Endothelial cell of umbilical vein (primary cell): ENCODE data around the gene RASAL2. TPM values are rescaled to one million over a fixed set of nuclear protein-coding genes. Genes with fewer than 3 reads are reported as not detected.

ENCODE experiments used
- BruUV-seq: library from RNA; stranded (reverse); fragments of 400-500 nt; replicated peaks from 2 replicates; lab custom pipeline; 2021; lab: Mats Ljungman, UMichigan
- CTCF ChIA-PET: fragments of 300-600, 350-600 bp; sonication (Branson Sonifier 250); formaldehyde crosslinking; loops from one replicate; lab custom pipeline; 2021; ENCODE audit warnings: antibody characterized with exemption, inconsistent platforms; lab: Charles Lee
- POLR2A ChIA-PET: fragments of 300-600, 350-600 bp; sonication (Branson Sonifier 250); formaldehyde crosslinking; loops from one replicate; lab custom pipeline; 2021; ENCODE audit warnings: antibody characterized with exemption, inconsistent platforms; lab: Charles Lee
- DNase-seq: peaks from one replicate; pipeline ENCODE4 v3.0.0-alpha.2; 2011; ENCODE audit warnings: low read depth, low spot score
- FAIRE-seq: peaks from 2 replicates; lab custom pipeline; 2011; peaks lifted over from hg19 to GRCh38; lab: Jason Lieb, UNC
- H2AFZ ChIP-seq: 2 replicates; pipeline ENCODE4 v1.6.0; 2012; ENCODE audit warnings: low read depth, low read length, control low read depth, inconsistent platforms
- H3K27ac ChIP-seq: 2 replicates; pipeline ENCODE4 v1.5.1; 2011; ENCODE audit warnings: low read depth, mild to moderate bottlenecking, control low read depth, low read length, moderate library complexity; ENCODE audit not compliant: insufficient read depth
- H3K27me3 ChIP-seq, 2 experiments: 2 replicates each; pipeline versions ENCODE4 v1.6.0 to v1.6.1; 2011; ENCODE audit warnings: low read length in 2 of 2, mixed read lengths in 1 of 2; ENCODE audit not compliant: control insufficient read depth in 2 of 2, insufficient read depth in 2 of 2
- H3K36me3 ChIP-seq, 2 experiments: 2 replicates in 1 of 2; 3 replicates in 1 of 2; pipeline ENCODE4 v1.5.1; 2011; ENCODE audit warnings: low read length in 2 of 2, mild to moderate bottlenecking in 1 of 2, moderate library complexity in 1 of 2; ENCODE audit not compliant: control insufficient read depth in 2 of 2, insufficient read depth in 2 of 2; ENCODE audit errors: extremely low read depth in 1 of 2
- H3K4me1 ChIP-seq: 3 replicates; pipeline ENCODE4 v1.5.1; 2011; ENCODE audit warnings: mild to moderate bottlenecking, low read length; ENCODE audit not compliant: control insufficient read depth, insufficient read depth; ENCODE audit errors: extremely low read depth
- H3K4me2 ChIP-seq: 2 replicates; pipeline ENCODE4 v1.6.1; 2011; ENCODE audit warnings: low read length, control low read depth, mixed read lengths; ENCODE audit not compliant: insufficient read depth
- H3K4me3 ChIP-seq, 3 experiments: fragments of 200-600 bp in 1 of 3; sonication (generic), shearing (Covaris generic) in 1 of 3; replicated peaks in 1 of 3; 2 replicates each; pipeline ENCODE4 v1.5.1; 2011 to 2016; ENCODE audit warnings: control low read depth in 3 of 3, low read length in 3 of 3, mild to moderate bottlenecking in 2 of 3, inconsistent platforms in 1 of 3, low read depth in 1 of 3, moderate library complexity in 1 of 3; ENCODE audit not compliant: insufficient read depth in 1 of 3
- H3K79me2 ChIP-seq: 2 replicates; pipeline ENCODE4 v1.6.0; 2012; ENCODE audit warnings: low read length, inconsistent platforms; ENCODE audit not compliant: control insufficient read depth, insufficient read depth
- H3K9ac ChIP-seq: replicated peaks from 2 replicates; pipeline ENCODE3; 2011; ENCODE audit warnings: low read length, control low read depth; ENCODE audit not compliant: insufficient read depth; ENCODE audit errors: extremely low read depth
- H3K9me1 ChIP-seq: replicated peaks from 3 replicates; pipeline ENCODE4 v1.6.0; 2011; ENCODE audit warnings: mild to moderate bottlenecking, low read length; ENCODE audit not compliant: control insufficient read depth, insufficient read depth; ENCODE audit errors: extremely low read depth
- H3K9me3 ChIP-seq: replicated peaks from 2 replicates; pipeline ENCODE4 v1.5.1; 2012; ENCODE audit warnings: low read length, inconsistent platforms; ENCODE audit not compliant: control insufficient read depth, insufficient read depth
- H4K20me1 ChIP-seq: replicated peaks from 2 replicates; pipeline ENCODE3; 2011; ENCODE audit warnings: mild to moderate bottlenecking, low read length; ENCODE audit not compliant: control insufficient read depth, insufficient read depth; ENCODE audit errors: extremely low read depth
- CTCF ChIP-seq, 2 donors: IDR thresholded peaks; 1 replicate in 1 of 2; 2 replicates in 1 of 2; pipeline ENCODE4 v1.5.1; 2011; ENCODE audit warnings: low read length in 2 of 2, mild to moderate bottlenecking in 2 of 2, moderate library complexity in 2 of 2, control low read depth in 1 of 2, inconsistent platforms in 1 of 2, low read depth in 1 of 2; ENCODE audit not compliant: insufficient read depth in 1 of 2; ENCODE audit errors: extremely low read depth in 1 of 2
- EZH2 ChIP-seq: IDR thresholded peaks from 2 replicates; pipeline ENCODE4 v1.6.1; 2012; ENCODE audit warnings: borderline replicate concordance, low read depth, mild to moderate bottlenecking, moderate library complexity, low read length, inconsistent platforms; ENCODE audit not compliant: severe bottlenecking
- FOS ChIP-seq: IDR thresholded peaks from 2 replicates; pipeline ENCODE4 v1.6.1; 2011; ENCODE audit warnings: mild to moderate bottlenecking, low read length, moderate library complexity, borderline replicate concordance; ENCODE audit not compliant: insufficient read depth
- GATA2 ChIP-seq: IDR thresholded peaks from 2 replicates; pipeline ENCODE4 v1.7.0; 2011; ENCODE audit warnings: low read depth, mild to moderate bottlenecking, moderate library complexity, mixed read lengths, low read length; ENCODE audit not compliant: insufficient read length, insufficient read depth
- JUN ChIP-seq: IDR thresholded peaks from 2 replicates; pipeline ENCODE4 v1.6.1; 2011; ENCODE audit warnings: borderline replicate concordance, low read depth; ENCODE audit not compliant: insufficient read length, insufficient read depth
- MAX ChIP-seq: IDR thresholded peaks from 2 replicates; pipeline ENCODE4 v1.6.1; 2011; ENCODE audit not compliant: insufficient read depth, insufficient read length
- MYC ChIP-seq: IDR thresholded peaks from one replicate; pipeline ENCODE4 v1.6.1; 2011; ENCODE audit warnings: mild to moderate bottlenecking, low read depth, low read length
- POLR2AphosphoS5 ChIP-seq: IDR thresholded peaks from 2 replicates; pipeline ENCODE4 v1.6.1; 2012; ENCODE audit warnings: low read depth, mild to moderate bottlenecking, control low read depth, low read length, moderate library complexity; ENCODE audit not compliant: insufficient read depth
- dilution Hi-C: fragments of 300-500 bp; cut with MboI; formaldehyde crosslinking; loops from one replicate; pipeline ENCODE4 v1.15.0; 2019; ENCODE audit warnings: low sequenced_read_pairs; ENCODE audit not compliant: extremely low pct_ligation_motif_present
- intact Hi-C: fragments of 100-400 bp; cut with micrococcal nuclease; formaldehyde crosslinking; loops from one replicate; pipeline ENCODE4 v1.10.0; 2022
- polyA plus RNA-seq, 4 experiments: library from polyadenylated mRNA; depleted of rRNA in 3 of 4; stranded (reverse) in 3 of 4; unstranded in 1 of 4; fragments of >200 nt; gene quantifications; 2 replicates each; pipeline versions ENCODE4 v1.2.1 to v1.2.3, GENCODE V29; 2011 to 2012; ENCODE audit warnings: missing spikeins in 1 of 4
- total RNA-seq: library from RNA; stranded (reverse); gene quantifications from 2 replicates; pipeline ENCODE4 v1.2.3, GENCODE V29; 2021

RASAL2 gene
- total and polyA plus RNA-seq, 2 donors (not counting 3 experiments of a cell fraction or from before 2014, with no cell fraction given): 12.5 to 15.5 TPM

- intact Hi-C loops: loop anchor here (2.0 to 5.0 kb wide), 4 partner anchors 91 to 199 kb away; no protein-coding TSS in a partner anchor
- Histone ChIP-seq H3K79me2 (no peaks in the 10 kb centered on the region), H3K27ac (no peak overlapping the region), H4K20me1 (no peaks in the 10 kb centered on the region), H3K4me2 (no peak overlapping the region), H2AFZ (no peak overlapping the region), H3K9me3 (no peaks in the 10 kb centered on the region), H3K9ac (no peak overlapping the region), H3K27me3 (no peaks in the 10 kb centered on the region), H3K36me3 (no peaks in the 10 kb centered on the region), H3K9me1 (no peaks in the 10 kb centered on the region), H3K4me3 (no peak overlapping the region), H3K4me1 (no peaks in the 10 kb centered on the region)
- no TSS peak for BruUV-seq
- ChIA-PET CTCF (interaction anchor here (0.9 to 10.5 kb wide), 18 partner anchors 9 to 554 kb away, joined by 3 to 240 read pairs (median 6); no protein-coding TSS in a partner anchor), POLR2A (no interaction called here)
- dilution Hi-C loops: no loop called here
- no peak for DNase-seq
- no peak for FAIRE-seq
- TF ChIP-seq CTCF (IDR thresholded peaks at IDR 0.05; ENCODE audit: extremely low read depth in 1 of 2, insufficient read depth in 1 of 2, low read depth in 1 of 2, low read length in 2 of 2): peak; percentile 23 to 28
- no peak for TF ChIP-seq JUN
Observed at GRCh38 chr1:178500091-178500770, 406.3 kb downstream of the RASAL2 start.

- H2AFZ ChIP-seq: no peak overlapping the region
- ChIA-PET POLR2A (no interaction called here), CTCF (interaction anchor here (0.9 to 10.5 kb wide), 24 partner anchors 10 to 555 kb away, joined by 3 to 240 read pairs (median 6); no protein-coding TSS in a partner anchor)
- intact Hi-C loops (loop anchor here (1.0 to 5.0 kb wide), 7 partner anchors 92 to 553 kb away; no protein-coding TSS in a partner anchor), dilution Hi-C loops (no loop called here)
- H3K4me3 ChIP-seq: no peak overlapping the region
- H3K4me1 ChIP-seq: no peaks in the 10 kb centered on the region
- no peak overlapping the region for H3K9ac ChIP-seq
- H3K9me3 ChIP-seq: no peaks in the 10 kb centered on the region
- H3K4me2 ChIP-seq: no peak overlapping the region
- BruUV-seq: no TSS peak
- H3K9me1 ChIP-seq: no peaks in the 10 kb centered on the region
- TF ChIP-seq MAX: no peak
- no peak for TF ChIP-seq GATA2
- TF ChIP-seq CTCF (IDR thresholded peaks at IDR 0.05; ENCODE audit: extremely low read depth in 1 of 2, insufficient read depth in 1 of 2, low read depth in 1 of 2, low read length in 2 of 2): no peak
- TF ChIP-seq JUN: no peak
- no peak for TF ChIP-seq EZH2
- no peak for TF ChIP-seq MYC
- no peak for TF ChIP-seq FOS
- TF ChIP-seq POLR2AphosphoS5: no peak
- H3K36me3 ChIP-seq: no peaks in the 10 kb centered on the region
- H4K20me1 ChIP-seq: no peaks in the 10 kb centered on the region
- DNase-seq (no peak), FAIRE-seq (no peak)
- H3K79me2 ChIP-seq: no peaks in the 10 kb centered on the region
- no peaks in the 10 kb centered on the region for H3K27me3 ChIP-seq
- no peak overlapping the region for H3K27ac ChIP-seq
Observed at GRCh38 chr1:178500936-178501554, 407.1 kb downstream of the RASAL2 start.
